ENCODE data around the gene PVALEF. TPM values are rescaled to one million over a fixed set of nuclear protein-coding genes. Genes with fewer than 3 reads are reported as not detected.

Gene PVALEF
- total and polyA plus RNA-seq, 9 donors, result not detected

DNA sequence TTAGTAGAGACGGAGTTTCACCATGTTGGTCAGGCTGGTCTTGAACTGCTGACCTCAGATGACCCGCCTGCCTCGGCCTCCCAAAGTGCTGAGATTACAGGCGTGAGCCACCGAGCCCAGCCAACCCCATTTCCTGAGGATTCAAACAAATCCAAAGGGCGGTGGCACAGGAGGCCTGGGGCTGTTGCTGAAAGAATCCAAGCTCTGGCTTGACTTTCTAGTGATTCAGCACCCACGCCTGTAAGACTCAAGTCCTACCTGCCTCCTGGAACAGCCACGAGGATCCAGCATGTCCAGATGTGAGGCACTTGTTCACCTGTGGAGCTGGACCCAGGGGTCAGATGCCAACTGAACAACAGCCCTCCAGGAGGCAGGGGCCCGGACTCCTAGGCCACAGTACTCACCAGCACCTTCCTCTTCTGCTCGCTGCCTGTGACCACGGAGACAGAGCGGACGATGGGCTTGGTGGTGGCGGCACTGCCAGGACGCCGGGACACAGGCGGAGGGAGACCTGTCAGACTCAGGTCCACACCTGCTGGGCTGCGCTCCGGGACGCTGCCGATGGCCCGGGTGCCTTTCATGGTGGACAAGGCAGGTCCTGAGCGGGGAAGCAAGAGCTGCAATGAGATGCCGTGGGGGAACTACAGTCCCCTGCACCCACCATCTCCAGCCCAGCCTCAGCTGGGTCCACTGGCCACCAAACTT, 54.3 kb downstream of the PVALEF start:
- no peak for DNase-seq
- 92 to 97% (median 95%) methylated on average over 22 to 24 of the region's 24 CpGs for WGBS, 3 donors
- no peak for TF ChIP-seq POLR2A (IDR thresholded peaks at IDR 0.05)
- TF ChIP-seq, protein P1, sequence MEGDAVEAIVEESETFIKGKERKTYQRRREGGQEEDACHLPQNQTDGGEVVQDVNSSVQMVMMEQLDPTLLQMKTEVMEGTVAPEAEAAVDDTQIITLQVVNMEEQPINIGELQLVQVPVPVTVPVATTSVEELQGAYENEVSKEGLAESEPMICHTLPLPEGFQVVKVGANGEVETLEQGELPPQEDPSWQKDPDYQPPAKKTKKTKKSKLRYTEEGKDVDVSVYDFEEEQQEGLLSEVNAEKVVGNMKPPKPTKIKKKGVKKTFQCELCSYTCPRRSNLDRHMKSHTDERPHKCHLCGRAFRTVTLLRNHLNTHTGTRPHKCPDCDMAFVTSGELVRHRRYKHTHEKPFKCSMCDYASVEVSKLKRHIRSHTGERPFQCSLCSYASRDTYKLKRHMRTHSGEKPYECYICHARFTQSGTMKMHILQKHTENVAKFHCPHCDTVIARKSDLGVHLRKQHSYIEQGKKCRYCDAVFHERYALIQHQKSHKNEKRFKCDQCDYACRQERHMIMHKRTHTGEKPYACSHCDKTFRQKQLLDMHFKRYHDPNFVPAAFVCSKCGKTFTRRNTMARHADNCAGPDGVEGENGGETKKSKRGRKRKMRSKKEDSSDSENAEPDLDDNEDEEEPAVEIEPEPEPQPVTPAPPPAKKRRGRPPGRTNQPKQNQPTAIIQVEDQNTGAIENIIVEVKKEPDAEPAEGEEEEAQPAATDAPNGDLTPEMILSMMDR (IDR thresholded peaks at IDR 0.05), result no peak
- no peak for TF ChIP-seq EP300 (IDR thresholded peaks at IDR 0.05)
- Histone ChIP-seq H3K36me3 (no peaks in the 10 kb centered on the region), H3K27ac (no peak overlapping the region), H3K9me3 (no peaks in the 10 kb centered on the region), H3K4me1 (ENCODE audit: insufficient read depth) (peaks cover 9% of the 10 kb centered on the region), H3K27me3 (no peaks in the 10 kb centered on the region), H3K4me3 (no peak overlapping the region)
- intact Hi-C loops (cut with DNase I), result loop anchor here in 1 of 4 donors (5.0 kb wide), 1 partner anchor 77 kb away; no protein-coding TSS in a partner anchor

DNA sequence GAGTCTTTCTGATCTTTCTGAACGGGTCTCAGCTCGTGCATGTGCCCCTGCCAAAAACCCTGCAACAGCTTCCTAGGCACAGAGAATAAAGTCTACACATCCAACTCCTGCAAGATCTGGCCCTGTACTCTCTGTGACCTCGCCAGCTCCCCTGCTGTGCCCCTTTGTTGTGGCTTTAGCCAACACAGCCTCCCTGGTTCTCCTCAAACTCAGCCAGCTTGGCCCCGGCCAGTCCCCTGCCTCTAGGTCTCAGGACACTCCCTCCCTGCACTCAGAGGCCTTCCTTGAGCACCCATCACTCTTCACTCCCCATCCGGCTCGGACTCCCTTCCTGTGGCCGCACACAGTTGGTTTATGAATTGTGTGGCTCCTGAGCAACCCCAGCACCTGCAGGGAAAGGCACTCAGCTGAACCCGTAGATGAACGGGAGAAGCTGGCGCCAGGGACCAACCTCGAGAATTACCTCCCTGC, 56.1 kb downstream of the PVALEF start:
- no peaks in the 10 kb centered on the region for H3K9me3 ChIP-seq
- peaks cover 9% of the 10 kb centered on the region for H3K4me1 ChIP-seq (ENCODE audit: insufficient read depth)
- no peaks in the 10 kb centered on the region for H3K27me3 ChIP-seq
- H3K36me3 ChIP-seq, result no peaks in the 10 kb centered on the region
- TF ChIP-seq POLR2A (IDR thresholded peaks at IDR 0.05) (no peak), EP300 (IDR thresholded peaks at IDR 0.05) (no peak)
- TF ChIP-seq, protein P1 (IDR thresholded peaks at IDR 0.05), result no peak
- 50 to 62% (median 58%) methylated on average over 11 of the region's 11 CpGs for WGBS, 3 donors
- no peak overlapping the region for H3K27ac ChIP-seq
- intact Hi-C loops (cut with DNase I), result loop anchor here in 1 of 4 donors (5.0 kb wide), 1 partner anchor 79 kb away; no protein-coding TSS in a partner anchor
- H3K4me3 ChIP-seq, result no peak overlapping the region
- no peak for DNase-seq

DNA sequence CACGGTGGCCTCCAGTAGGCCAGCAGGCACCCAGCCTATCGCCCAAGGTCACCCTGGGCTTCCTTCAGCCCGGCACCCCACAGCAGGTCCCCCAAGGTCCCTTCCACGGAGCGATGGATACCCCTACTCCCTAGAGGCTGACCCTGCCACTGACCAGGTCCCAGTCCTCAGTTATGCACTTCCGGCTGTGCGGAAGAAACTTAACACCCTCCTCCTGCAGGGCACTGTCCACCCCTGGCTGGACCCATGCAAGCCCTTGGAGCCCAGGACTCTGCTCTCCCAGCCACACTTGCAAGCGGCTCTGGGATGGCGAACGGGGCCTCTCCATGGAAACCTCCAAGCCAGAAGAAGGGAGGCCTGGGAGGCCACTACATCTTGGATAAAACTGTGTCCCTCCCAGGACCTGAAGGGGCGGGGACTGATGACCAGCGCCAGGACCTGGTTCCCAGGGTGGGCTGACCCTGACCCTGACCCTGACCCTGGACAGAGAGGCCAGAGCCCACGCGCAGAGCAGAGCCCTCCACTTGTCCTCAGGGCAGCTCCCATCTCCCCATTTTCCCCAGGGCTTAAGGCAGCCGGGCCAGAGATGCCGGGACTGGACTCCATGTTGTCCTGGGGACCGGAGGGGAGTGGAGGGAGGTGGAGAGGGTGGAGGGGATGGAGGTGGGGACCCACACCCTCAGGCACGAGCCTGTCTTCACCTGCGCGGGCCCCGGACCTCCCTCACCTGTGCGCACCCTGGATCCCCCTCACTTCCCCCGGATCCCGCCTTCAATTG, 56.7 kb downstream of the PVALEF start:
- Histone ChIP-seq H3K36me3 (no peaks in the 10 kb centered on the region), H3K27ac (no peak overlapping the region), H3K27me3 (no peaks in the 10 kb centered on the region), H3K9me3 (no peaks in the 10 kb centered on the region), H3K4me3 (peak overlapping the region; percentile 92), H3K4me1 (ENCODE audit: insufficient read depth) (peaks cover 9% of the 10 kb centered on the region)
- TF ChIP-seq POLR2A (IDR thresholded peaks at IDR 0.05) (no peak), EP300 (IDR thresholded peaks at IDR 0.05) (no peak)
- TF ChIP-seq, protein P1 (IDR thresholded peaks at IDR 0.05), result no peak
- DNase-seq, result peak in 2 of 5 donors; percentile 33 to 60
- intact Hi-C loops (cut with DNase I), result loop anchor here in 1 of 4 donors (5.0 kb wide), 1 partner anchor 80 kb away; no protein-coding TSS in a partner anchor
- WGBS, 3 donors, result 5 to 6% (median 6%) methylated on average over 21 to 24 of the region's 24 CpGs

DNA sequence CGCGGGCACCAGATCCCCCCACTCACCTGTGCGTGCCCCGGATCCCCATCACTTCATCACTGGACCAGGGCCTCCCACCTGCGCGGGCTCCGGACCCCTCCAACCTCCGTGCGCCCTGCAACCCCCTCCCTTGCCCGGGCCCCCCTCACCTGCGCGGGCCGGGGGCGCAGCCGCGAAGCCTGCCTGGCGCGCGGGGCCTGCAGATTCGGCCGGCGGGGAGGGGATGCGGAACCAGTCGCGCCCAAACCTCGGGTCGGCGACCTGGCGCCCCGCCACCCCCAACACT, 57.3 kb downstream of the PVALEF start:
- Histone ChIP-seq H3K36me3 (no peaks in the 10 kb centered on the region), H3K4me3 (peak overlapping the region; percentile 92), H3K4me1 (ENCODE audit: insufficient read depth) (peaks cover 9% of the 10 kb centered on the region), H3K27me3 (no peaks in the 10 kb centered on the region), H3K9me3 (no peaks in the 10 kb centered on the region), H3K27ac (no peak overlapping the region)
- WGBS, 3 donors, result 0 to 1% (median 1%) methylated on average over 10 to 30 of the region's 30 CpGs
- intact Hi-C loops (cut with DNase I), result loop anchor here in 1 of 4 donors (5.0 kb wide), 1 partner anchor 80 kb away; no protein-coding TSS in a partner anchor
- DNase-seq, result no peak
- TF ChIP-seq EP300 (IDR thresholded peaks at IDR 0.05), result no peak
- TF ChIP-seq, protein P1 (IDR thresholded peaks at IDR 0.05), result no peak
- no peak for TF ChIP-seq POLR2A (IDR thresholded peaks at IDR 0.05)
